K562 (cell line): ENCODE data around the gene RALY. TPM values are rescaled to one million over a fixed set of nuclear protein-coding genes. Genes with fewer than 3 reads are reported as not detected.

Experiments
- ATAC-seq: fragments of 200-7000 bp; cut with Tn5 transposase; 3 replicates; pipeline ENCODE4 v1.9.1; 2020; ENCODE audit warnings: moderate library complexity
- BruUV-seq: library from RNA; stranded (reverse); fragments of 400-500 nt; replicated peaks from 2 replicates; lab custom pipeline; 2021; lab: Mats Ljungman, UMichigan
- CTCF ChIA-PET: fragments of 300-600 bp; formaldehyde crosslinking; extraction: SDS; loops from one replicate; lab custom pipeline; 2021; ENCODE audit warnings: low intra/inter-chr PET ratio; lab: Yijun Ruan, JAX
- POLR2A ChIA-PET: fragments of 300-600, 350-650 bp; sonication (Branson Sonifier 250); formaldehyde crosslinking; extraction: SDS; loops from one replicate; lab custom pipeline; 2021; ENCODE audit warnings: antibody characterized with exemption, inconsistent platforms; lab: Yijun Ruan, JAX
- DNase-seq, 4 experiments: peaks; one replicate each; pipeline versions ENCODE4 v3.0.0 to v3.0.0-alpha.2; 2011 to 2018; ENCODE audit warnings: low spot score in 3 of 4, mixed read lengths in 3 of 4; ENCODE audit errors: extremely low read depth in 1 of 4
- FAIRE-seq: peaks from 2 replicates; lab custom pipeline; 2011; peaks lifted over from hg19 to GRCh38; lab: Jason Lieb, UNC
- H2AFZ ChIP-seq: 2 replicates; pipeline ENCODE4 v1.6.0; 2011; ENCODE audit warnings: low read depth, low read length, control low read depth, inconsistent platforms
- H3K27ac ChIP-seq: fragments of 200-600 bp; 3 replicates; pipeline ENCODE4 v1.8.0; 2011; ENCODE audit warnings: low read depth, mild to moderate bottlenecking, control low read depth, inconsistent platforms, low read length, moderate library complexity, mixed read lengths; ENCODE audit errors: extremely low read depth
- H3K27me3 ChIP-seq, 2 experiments: fragments of 300-600 bp in 1 of 2; 2 replicates in 1 of 2; 3 replicates in 1 of 2; pipeline versions ENCODE4 v1.6.0 to v1.8.0; 2011; ENCODE audit warnings: inconsistent platforms in 2 of 2, low read length in 2 of 2, mild to moderate bottlenecking in 1 of 2, mixed read lengths in 1 of 2, moderate library complexity in 1 of 2; ENCODE audit not compliant: control insufficient read depth in 2 of 2, insufficient read depth in 2 of 2
- H3K36me3 ChIP-seq: fragments of 300-600 bp; 3 replicates; pipeline ENCODE4 v1.8.0; 2011; ENCODE audit warnings: mild to moderate bottlenecking, low read length, inconsistent platforms; ENCODE audit not compliant: control insufficient read depth, insufficient read depth
- H3K4me1 ChIP-seq, 2 experiments: fragments of 200-600 bp in 1 of 2; replicated peaks in 1 of 2; 2 replicates in 1 of 2; 3 replicates in 1 of 2; pipeline versions ENCODE4 v1.5.1 to v1.8.0; 2011; ENCODE audit warnings: inconsistent platforms in 2 of 2, low read length in 2 of 2, mild to moderate bottlenecking in 1 of 2, mixed read lengths in 1 of 2, moderate library complexity in 1 of 2; ENCODE audit not compliant: control insufficient read depth in 2 of 2, insufficient read depth in 2 of 2
- H3K4me2 ChIP-seq: 2 replicates; pipeline ENCODE4 v1.6.1; 2011; ENCODE audit warnings: low read length, control low read depth, inconsistent platforms, mixed read lengths; ENCODE audit not compliant: insufficient read depth
- H3K4me3 ChIP-seq: fragments of 200-600 bp; sonication (generic), shearing (Covaris generic); 2 replicates; pipeline ENCODE4 v1.5.1; 2016; ENCODE audit warnings: control low read depth, inconsistent platforms
- H3K79me2 ChIP-seq: fragments of 200-600 bp; 3 replicates; pipeline ENCODE4 v1.8.0; 2011; ENCODE audit warnings: low read length, inconsistent platforms; ENCODE audit not compliant: control insufficient read depth, insufficient read depth
- H3K9ac ChIP-seq, 2 experiments: 2 replicates each; pipeline versions ENCODE4 v1.6.0 to v1.6.1; 2011; ENCODE audit warnings: low read depth in 2 of 2, low read length in 2 of 2, control low read depth in 1 of 2, inconsistent platforms in 1 of 2, mild to moderate bottlenecking in 1 of 2, mixed read lengths in 1 of 2; ENCODE audit not compliant: insufficient read depth in 1 of 2
- H3K9me1 ChIP-seq: one replicate; pipeline ENCODE4 v1.6.0; 2011; ENCODE audit warnings: inconsistent platforms, mild to moderate bottlenecking, low read length, moderate library complexity; ENCODE audit not compliant: control insufficient read depth, insufficient read depth
- H3K9me3 ChIP-seq: replicated peaks from 2 replicates; pipeline ENCODE4 v1.5.1; 2011; ENCODE audit warnings: low read depth, low read length, inconsistent platforms; ENCODE audit not compliant: control insufficient read depth, insufficient read depth
- H4K20me1 ChIP-seq: replicated peaks from 2 replicates; pipeline ENCODE4 v1.6.1; 2011; ENCODE audit warnings: low read length, inconsistent platforms, mixed read lengths; ENCODE audit not compliant: control insufficient read depth, insufficient read depth
- CREB1 ChIP-seq, 2 experiments: sonication (generic) in 1 of 2; formaldehyde crosslinking in 1 of 2; IDR thresholded peaks; 2 replicates each; pipeline versions ENCODE4 v1.6.1 to v1.8.0; 2012 to 2022; ENCODE audit warnings: inconsistent platforms in 1 of 2, mild to moderate bottlenecking in 1 of 2, missing genetic modification reagents in 1 of 2, moderate library complexity in 1 of 2
- KAT7 ChIP-seq: sonication (generic); formaldehyde crosslinking; IDR thresholded peaks from 2 replicates; pipeline ENCODE4 v1.8.0; 2022; ENCODE audit warnings: missing genetic modification reagents, mild to moderate bottlenecking, borderline replicate concordance
- NELFE ChIP-seq: IDR thresholded peaks from 2 replicates; pipeline ENCODE4 v1.6.1; 2011; ENCODE audit warnings: mild to moderate bottlenecking; ENCODE audit not compliant: insufficient read depth, insufficient read length
- PHB2 ChIP-seq: fragments of 450-650 bp; IDR thresholded peaks from 2 replicates; pipeline ENCODE4 v1.6.1; 2017; ENCODE audit warnings: low read depth
- RB1 ChIP-seq: fragments of 450-650 bp; IDR thresholded peaks from 2 replicates; pipeline ENCODE4 v1.6.1; 2017; ENCODE audit warnings: low read depth, mild to moderate bottlenecking
- SMARCA5 ChIP-seq: fragments of 450-650 bp; IDR thresholded peaks from 2 replicates; pipeline ENCODE4 v1.6.1; 2016
- SMARCE1 ChIP-seq: fragments of 450-650 bp; IDR thresholded peaks from 2 replicates; pipeline ENCODE4 v1.7.1; 2016; ENCODE audit warnings: mild to moderate bottlenecking
- SPI1 ChIP-seq: IDR thresholded peaks from 2 replicates; pipeline ENCODE4 v1.6.1; 2011; ENCODE audit warnings: low read depth, low read length, control low read depth, borderline replicate concordance
- WGBS: fragments of 100-300 bp; shearing (Covaris generic); methylation state at CpG from one replicate; pipeline ENCODE4 v1.1.6; 2016; ENCODE audit warnings: low coverage, mixed read lengths; ENCODE audit not compliant: insufficient coverage; ENCODE audit errors: missing lambda C conversion rate; 5-methylcytosine and 5-hydroxymethylcytosine counted together
- in situ Hi-C: fragments of 300-500 bp; cut with MboI; formaldehyde crosslinking; loops from 4 replicates; pipeline ENCODE4 v1.15.0; 2018; ENCODE audit warnings: inconsistent platforms, mixed read lengths
- intact Hi-C: fragments of 100-400 bp; cut with micrococcal nuclease; formaldehyde crosslinking; loops from 2 replicates; pipeline ENCODE4 v1.14.2; 2022
- polyA plus RNA-seq, 8 experiments: library from polyadenylated mRNA; depleted of rRNA in 4 of 8; stranded (reverse) in 5 of 8; unstranded in 3 of 8; fragments of >200 nt; fragmentation: Nextera tagmentation in 2 of 8; fragmentation: Illumina TruSeq in 1 of 8; extraction: Ambion mirVana in 2 of 8; extraction: Trizol in 1 of 8; gene quantifications; 2 replicates each; pipeline versions ENCODE4 v1.2.1 to v1.2.3, GENCODE V29; 2011 to 2014; ENCODE audit warnings: inconsistent platforms in 1 of 8, missing spikeins in 1 of 8
- total RNA-seq, 7 experiments: library from RNA; depleted of rRNA in 6 of 7; stranded (reverse); fragments of >200 nt in 6 of 7; fragmentation: Illumina TruSeq in 2 of 7; extraction: Trizol in 2 of 7; gene quantifications; 2 replicates each; pipeline versions ENCODE4 v1.2.1 to v1.2.3, GENCODE V29; 2011 to 2021; ENCODE audit warnings: low replicate concordance in 1 of 7
- TF ChIP-seq, protein P1 (sequence below): fragments of 450-650 bp; IDR thresholded peaks from 2 replicates; pipeline ENCODE4 v1.7.1; 2018; ENCODE audit warnings: mild to moderate bottlenecking, low read depth; ENCODE audit not compliant: partially characterized antibody
- TF ChIP-seq, protein P2 (sequence below): fragments of 450-650 bp; formaldehyde crosslinking; IDR thresholded peaks from 2 replicates; pipeline ENCODE4 v1.4.0; 2020; ENCODE audit warnings: mild to moderate bottlenecking

Gene RALY
- total and polyA plus RNA-seq, 9 of the 15 experiments (the other 6 are each of a cell fraction or from before 2014, with no cell fraction given): 0.80 to 207 (median 128) TPM

GRCh38 chr20:34041226-34041625, 47.5 kb downstream of the RALY start:
- in situ Hi-C loops (no loop called here), intact Hi-C loops (no loop called here)
- no peak for FAIRE-seq
- TF ChIP-seq NELFE (no peak), PHB2 (no peak), SPI1 (no peak), SMARCE1 (no peak), KAT7 (CRISPR knock-in tag) (no peak), CREB1 (IDR thresholded peaks at IDR 0.05) (no peak), CREB1 (CRISPR knock-in tag; IDR thresholded peaks at IDR 0.05) (no peak), SMARCA5 (no peak), RB1 (no peak)
- TF ChIP-seq, protein P1, sequence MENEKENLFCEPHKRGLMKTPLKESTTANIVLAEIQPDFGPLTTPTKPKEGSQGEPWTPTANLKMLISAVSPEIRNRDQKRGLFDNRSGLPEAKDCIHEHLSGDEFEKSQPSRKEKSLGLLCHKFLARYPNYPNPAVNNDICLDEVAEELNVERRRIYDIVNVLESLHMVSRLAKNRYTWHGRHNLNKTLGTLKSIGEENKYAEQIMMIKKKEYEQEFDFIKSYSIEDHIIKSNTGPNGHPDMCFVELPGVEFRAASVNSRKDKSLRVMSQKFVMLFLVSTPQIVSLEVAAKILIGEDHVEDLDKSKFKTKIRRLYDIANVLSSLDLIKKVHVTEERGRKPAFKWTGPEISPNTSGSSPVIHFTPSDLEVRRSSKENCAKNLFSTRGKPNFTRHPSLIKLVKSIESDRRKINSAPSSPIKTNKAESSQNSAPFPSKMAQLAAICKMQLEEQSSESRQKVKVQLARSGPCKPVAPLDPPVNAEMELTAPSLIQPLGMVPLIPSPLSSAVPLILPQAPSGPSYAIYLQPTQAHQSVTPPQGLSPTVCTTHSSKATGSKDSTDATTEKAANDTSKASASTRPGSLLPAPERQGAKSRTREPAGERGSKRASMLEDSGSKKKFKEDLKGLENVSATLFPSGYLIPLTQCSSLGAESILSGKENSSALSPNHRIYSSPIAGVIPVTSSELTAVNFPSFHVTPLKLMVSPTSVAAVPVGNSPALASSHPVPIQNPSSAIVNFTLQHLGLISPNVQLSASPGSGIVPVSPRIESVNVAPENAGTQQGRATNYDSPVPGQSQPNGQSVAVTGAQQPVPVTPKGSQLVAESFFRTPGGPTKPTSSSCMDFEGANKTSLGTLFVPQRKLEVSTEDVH: no peak
- TF ChIP-seq, protein P2, sequence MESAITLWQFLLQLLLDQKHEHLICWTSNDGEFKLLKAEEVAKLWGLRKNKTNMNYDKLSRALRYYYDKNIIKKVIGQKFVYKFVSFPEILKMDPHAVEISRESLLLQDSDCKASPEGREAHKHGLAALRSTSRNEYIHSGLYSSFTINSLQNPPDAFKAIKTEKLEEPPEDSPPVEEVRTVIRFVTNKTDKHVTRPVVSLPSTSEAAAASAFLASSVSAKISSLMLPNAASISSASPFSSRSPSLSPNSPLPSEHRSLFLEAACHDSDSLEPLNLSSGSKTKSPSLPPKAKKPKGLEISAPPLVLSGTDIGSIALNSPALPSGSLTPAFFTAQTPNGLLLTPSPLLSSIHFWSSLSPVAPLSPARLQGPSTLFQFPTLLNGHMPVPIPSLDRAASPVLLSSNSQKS (CRISPR knock-in tag): no peak
- TF ChIP-seq, all 486 proteins: peak for 0
- BruUV-seq: no TSS peak
- H3K27me3 ChIP-seq: no peaks in the 10 kb centered on the region
- H3K9ac ChIP-seq: no peak overlapping the region
- H3K4me3 ChIP-seq: no peak overlapping the region
- no peaks in the 10 kb centered on the region for H3K9me3 ChIP-seq
- peaks cover 23% of the 10 kb centered on the region; the same call in 2 of the 3 replicates for H3K36me3 ChIP-seq
- POLR2A ChIA-PET: no interaction called here
- 72% methylated on average over 4 of the region's 4 CpGs for whole genome bisulfite sequencing
- H3K27ac ChIP-seq: no peak overlapping the region
- H3K79me2 ChIP-seq: peaks cover 75% of the 10 kb centered on the region
- no peaks in the 10 kb centered on the region for H3K9me1 ChIP-seq
- CTCF ChIA-PET: no interaction called here
- H4K20me1 ChIP-seq: peaks cover 24% of the 10 kb centered on the region; the same call in 1 of the 2 replicates
- peaks cover 0 to 18% of the 10 kb centered on the region in 2 experiments; a peak in 4 of 5 replicates for H3K4me1 ChIP-seq
- no peak overlapping the region for H3K4me2 ChIP-seq
- no peak for ATAC-seq
- no peak overlapping the region for H2AFZ ChIP-seq
- DNase-seq: no peak
